Effector memory CD4-positive, alpha-beta T cell (primary cell): Measurements from ENCODE around the gene TAF10.

ENCODE experiments used
- DNase-seq, 3 donors: peaks; one replicate each; pipeline ENCODE4 v3.0.0-alpha.2; 2020
- H3K27ac ChIP-seq: 2 replicates; pipeline ENCODE4 v1.7.0; 2013; ENCODE audit warnings: mild to moderate bottlenecking, low read length, moderate library complexity; ENCODE audit not compliant: insufficient read depth, poor library complexity, severe bottlenecking
- H3K27me3 ChIP-seq: replicated peaks from 2 replicates; pipeline ENCODE4 v1.7.0; 2013; ENCODE audit warnings: mild to moderate bottlenecking, low read length; ENCODE audit not compliant: insufficient read depth, control insufficient read depth, poor library complexity, severe bottlenecking
- H3K36me3 ChIP-seq: 2 replicates; pipeline ENCODE4 v1.7.0; 2013; ENCODE audit warnings: mild to moderate bottlenecking, low read length, moderate library complexity; ENCODE audit not compliant: control insufficient read depth, insufficient read depth
- H3K4me1 ChIP-seq: 2 replicates; pipeline ENCODE4 v1.7.0; 2013; ENCODE audit warnings: low read length, mild to moderate bottlenecking; ENCODE audit not compliant: control insufficient read depth, insufficient read depth, poor library complexity, severe bottlenecking
- H3K4me3 ChIP-seq: 2 replicates; pipeline ENCODE4 v1.7.0; 2013; ENCODE audit warnings: low read length, low read depth, mild to moderate bottlenecking; ENCODE audit not compliant: insufficient read depth, poor library complexity, severe bottlenecking
- H3K9me3 ChIP-seq: 2 replicates; pipeline ENCODE4 v1.7.0; 2013; ENCODE audit warnings: mild to moderate bottlenecking, low read length, moderate library complexity; ENCODE audit not compliant: control insufficient read depth

Gene TAF10

DNA sequence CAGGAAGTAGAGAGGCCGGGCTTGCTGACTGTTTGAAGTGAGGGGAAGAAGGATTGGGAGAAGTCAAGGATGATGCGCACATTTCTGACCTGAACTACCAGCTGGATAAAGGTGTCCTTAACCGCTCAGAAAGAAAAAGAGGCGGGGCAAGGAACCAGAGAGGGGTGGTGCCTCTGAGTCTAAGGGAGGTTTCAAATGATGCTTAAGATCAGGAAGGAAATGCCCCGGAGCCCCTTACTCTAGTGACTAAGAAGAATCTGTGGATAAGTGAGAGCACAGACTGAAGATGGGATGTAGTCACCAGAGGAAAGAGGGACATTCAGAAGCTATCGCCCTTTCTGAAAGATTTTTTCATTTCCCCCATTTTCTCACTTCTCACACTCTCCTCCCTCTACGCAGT is 30.9 kb upstream of the TAF10 start:
- peaks cover 27% of the 10 kb centered on the region for H3K4me1 ChIP-seq
- H3K9me3 ChIP-seq, result no peaks in the 10 kb centered on the region
- DNase-seq, result no peak

DNA sequence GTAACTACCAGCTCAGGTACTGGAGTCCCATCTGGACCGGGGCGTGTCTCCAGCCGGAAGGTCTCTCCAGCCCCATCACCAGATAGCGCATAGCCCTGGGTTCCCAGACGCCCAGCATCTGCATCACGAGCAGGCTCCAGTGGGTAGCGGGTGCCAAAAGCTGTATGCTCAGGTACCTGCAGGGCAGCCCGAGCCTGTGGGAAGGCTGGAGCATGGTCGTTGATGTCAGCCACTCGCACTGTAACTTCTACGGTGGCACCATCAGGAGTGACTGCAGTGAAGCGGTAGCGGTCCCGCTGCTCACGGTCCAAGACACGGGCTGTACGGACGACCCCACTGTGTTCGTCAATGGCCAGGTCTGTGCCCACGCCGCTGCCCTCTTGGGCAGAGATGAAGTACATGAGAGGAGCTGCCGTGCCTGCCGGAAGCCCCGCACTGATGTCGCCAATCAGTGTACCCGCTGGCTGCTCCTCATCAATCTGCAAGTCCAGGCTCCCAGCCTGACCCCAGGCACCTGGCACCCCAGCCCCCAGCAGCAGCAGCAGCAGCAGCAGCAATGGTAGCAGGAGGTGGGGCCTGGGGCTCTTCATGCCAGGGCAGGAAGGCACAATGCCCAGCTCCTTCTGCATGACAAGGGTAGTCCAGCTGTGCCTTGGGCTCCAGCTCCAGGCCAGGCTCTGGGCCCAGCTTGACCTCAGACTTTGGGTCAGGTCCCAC is 29.1 kb upstream of the TAF10 start:
- H3K27ac ChIP-seq, result no peak overlapping the region
- no peaks in the 10 kb centered on the region for H3K9me3 ChIP-seq
- H3K27me3 ChIP-seq, result no peaks in the 10 kb centered on the region
- DNase-seq, result no peak
- peaks cover 10% of the 10 kb centered on the region for H3K36me3 ChIP-seq
- no peak overlapping the region for H3K4me3 ChIP-seq
- peaks cover 9% of the 10 kb centered on the region for H3K4me1 ChIP-seq

More for the DNA sequence above, 30.9 kb upstream of the TAF10 start:
- no peak overlapping the region for H3K4me3 ChIP-seq
- H3K36me3 ChIP-seq, result peaks cover 10% of the 10 kb centered on the region
- no peaks in the 10 kb centered on the region for H3K27me3 ChIP-seq
- no peak overlapping the region for H3K27ac ChIP-seq

DNA sequence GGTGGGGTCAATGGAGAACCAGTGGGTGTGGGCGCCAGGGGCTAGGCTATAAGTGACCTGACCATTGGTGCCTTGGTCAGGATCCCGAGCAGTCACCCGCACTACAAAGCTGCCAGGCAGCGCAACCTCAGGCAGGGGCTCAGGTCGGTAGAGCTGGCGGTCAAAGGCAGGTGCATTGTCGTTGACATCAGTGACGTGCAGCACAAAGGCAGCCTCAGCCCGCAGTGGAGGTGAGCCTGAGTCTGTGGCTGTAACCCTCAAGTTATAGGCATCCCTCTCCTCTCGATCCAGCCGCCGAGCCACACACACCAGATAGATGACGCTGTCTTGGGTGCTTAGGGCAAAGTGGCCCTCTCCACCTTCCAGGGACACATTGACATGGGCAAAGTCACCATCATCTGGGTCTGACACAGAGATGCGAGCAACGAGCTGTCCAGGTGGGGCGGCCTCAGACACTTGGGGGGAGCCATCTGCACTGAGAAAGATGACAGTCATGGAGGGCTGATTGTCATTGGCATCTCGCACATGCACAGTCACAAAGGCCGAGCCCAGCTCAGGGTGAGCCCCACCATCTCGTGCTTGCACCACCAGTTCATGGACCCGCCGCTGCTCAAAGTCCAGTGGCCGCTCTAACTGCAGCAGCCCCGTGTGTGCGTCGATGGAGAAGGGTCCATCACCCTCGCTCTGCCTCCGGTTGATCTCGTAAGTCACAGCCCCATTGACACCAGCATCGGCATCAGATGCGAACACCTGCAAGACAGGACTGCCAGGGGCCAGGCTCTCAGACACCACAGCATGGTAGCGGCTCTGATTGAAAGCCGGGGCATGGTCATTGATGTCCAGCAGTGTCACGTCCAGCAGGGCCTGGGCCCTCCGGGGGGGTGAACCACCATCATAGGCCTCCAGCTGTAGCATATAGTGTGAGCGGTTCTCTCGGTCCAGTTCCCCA is 28.3 kb upstream of the TAF10 start:
- no peaks in the 10 kb centered on the region for H3K9me3 ChIP-seq
- H3K27me3 ChIP-seq, result no peaks in the 10 kb centered on the region
- no peak overlapping the region for H3K4me3 ChIP-seq
- no peak for DNase-seq
- no peak overlapping the region for H3K27ac ChIP-seq
- H3K36me3 ChIP-seq, result peaks cover 10% of the 10 kb centered on the region
- H3K4me1 ChIP-seq, result peaks cover under 1% of the 10 kb centered on the region

DNA sequence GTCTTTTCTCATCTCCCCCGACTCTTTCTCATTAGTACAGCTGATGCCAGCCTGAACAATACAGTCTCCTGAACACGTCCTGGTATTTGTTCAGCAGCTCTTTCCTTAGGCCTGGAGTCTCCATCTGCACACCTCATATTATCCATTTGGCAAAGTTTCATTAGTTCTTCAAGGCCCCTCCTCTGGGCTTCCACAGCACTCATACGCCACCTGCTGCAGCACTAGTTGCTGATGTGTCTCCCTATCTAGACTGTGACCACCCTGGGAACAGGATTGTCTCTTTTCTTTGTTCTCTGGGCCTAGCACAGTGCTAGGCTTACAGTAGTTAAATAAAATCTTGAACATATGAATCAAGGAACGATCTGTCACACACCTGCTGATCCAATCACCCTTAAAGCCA is 26.4 kb upstream of the TAF10 start:
- H3K4me3 ChIP-seq, result no peak overlapping the region
- no peak for DNase-seq
- peaks cover 10% of the 10 kb centered on the region for H3K36me3 ChIP-seq
- no peaks in the 10 kb centered on the region for H3K4me1 ChIP-seq
- no peaks in the 10 kb centered on the region for H3K9me3 ChIP-seq
- no peaks in the 10 kb centered on the region for H3K27me3 ChIP-seq
- no peak overlapping the region for H3K27ac ChIP-seq

DNA sequence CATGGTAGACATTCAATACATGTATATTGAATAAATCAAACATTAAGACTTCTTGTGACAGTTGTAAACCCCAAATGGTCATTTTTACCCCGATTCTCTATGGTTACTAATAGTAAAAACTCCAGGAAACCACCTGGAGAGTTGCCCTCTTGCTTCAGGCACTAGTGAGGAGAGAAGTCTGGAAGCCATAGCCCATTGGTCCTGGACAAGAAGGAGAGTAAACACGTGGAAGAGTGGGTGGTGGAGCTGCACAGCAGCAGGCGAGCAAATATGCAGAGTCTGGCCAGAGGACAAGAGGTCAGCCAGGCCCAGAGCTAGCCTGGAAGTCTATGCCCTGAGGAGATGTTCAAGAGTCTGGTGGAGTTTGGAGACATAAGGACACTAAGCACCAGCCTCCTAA is 25.9 kb upstream of the TAF10 start:
- Histone ChIP-seq H3K9me3 (no peaks in the 10 kb centered on the region), H3K27ac (no peak overlapping the region), H3K4me3 (no peak overlapping the region), H3K36me3 (peaks cover 10% of the 10 kb centered on the region), H3K4me1 (no peaks in the 10 kb centered on the region), H3K27me3 (no peaks in the 10 kb centered on the region)
- no peak for DNase-seq

DNA sequence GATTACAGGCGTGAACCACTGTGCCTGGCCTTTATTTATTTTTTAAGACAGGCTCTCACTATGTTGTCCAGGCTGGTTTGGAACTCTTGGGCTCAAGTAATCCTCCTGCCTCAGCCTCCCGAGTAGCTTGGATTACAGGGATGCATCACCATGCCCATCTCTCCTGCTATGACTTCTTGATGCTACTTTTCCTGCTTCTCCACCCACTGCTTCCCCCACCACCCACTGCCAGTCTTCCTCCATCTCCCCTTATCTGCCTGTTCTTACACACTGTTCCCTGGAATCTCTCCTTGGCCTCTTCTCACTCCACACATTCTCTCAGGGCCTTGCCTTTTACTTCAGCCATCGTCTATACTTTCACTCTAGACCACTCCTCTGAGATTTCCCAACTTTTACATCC is 24.5 kb upstream of the TAF10 start:
- no peaks in the 10 kb centered on the region for H3K4me1 ChIP-seq
- no peak overlapping the region for H3K4me3 ChIP-seq
- H3K9me3 ChIP-seq, result no peaks in the 10 kb centered on the region
- no peaks in the 10 kb centered on the region for H3K27me3 ChIP-seq
- peaks cover 13% of the 10 kb centered on the region for H3K36me3 ChIP-seq
- H3K27ac ChIP-seq, result no peak overlapping the region
- DNase-seq, result no peak

DNA sequence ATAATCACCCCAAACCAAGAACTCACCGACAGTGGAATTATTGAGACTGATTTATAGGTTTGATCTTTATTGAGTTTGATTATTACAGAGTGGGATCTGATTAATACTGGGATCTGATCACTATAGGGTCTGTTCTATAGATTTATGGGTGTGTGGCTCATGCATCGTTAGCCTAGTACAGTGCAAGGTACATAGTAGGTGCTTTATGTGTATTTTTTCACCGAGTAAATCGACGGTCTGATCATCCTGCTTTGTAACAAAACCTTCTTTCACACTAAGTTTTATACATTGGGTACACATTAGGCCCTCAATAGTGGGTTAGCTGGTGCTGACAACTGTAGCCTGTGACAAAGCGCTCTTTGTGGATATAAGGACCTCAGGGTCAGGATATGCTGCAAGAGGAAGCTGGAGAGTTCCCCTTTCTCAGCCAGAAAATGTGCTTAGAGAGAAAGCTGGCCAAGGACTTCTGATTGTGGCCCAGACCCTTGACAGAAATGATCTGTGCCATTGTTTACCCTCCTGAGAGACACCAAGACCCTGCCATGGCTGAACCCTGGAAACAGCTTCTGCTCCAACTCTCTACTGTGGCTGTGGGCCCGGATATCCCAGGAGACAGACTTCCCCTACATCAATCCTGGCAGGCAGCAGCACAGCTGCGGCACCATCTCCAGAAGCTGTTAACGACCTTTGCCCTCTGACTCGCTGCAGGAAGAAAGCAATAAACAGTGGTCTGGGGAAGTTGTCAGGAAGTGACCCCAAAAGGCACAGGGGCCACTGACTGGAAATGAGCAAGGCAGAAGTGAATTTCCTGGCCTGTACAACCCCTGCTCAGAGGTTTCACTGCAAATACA is 23.3 kb upstream of the TAF10 start:
- Histone ChIP-seq H3K27ac (no peak overlapping the region), H3K27me3 (no peaks in the 10 kb centered on the region), H3K9me3 (no peaks in the 10 kb centered on the region), H3K4me1 (no peaks in the 10 kb centered on the region), H3K36me3 (peaks cover 12% of the 10 kb centered on the region), H3K4me3 (no peak overlapping the region)
- DNase-seq, result no peak

DNA sequence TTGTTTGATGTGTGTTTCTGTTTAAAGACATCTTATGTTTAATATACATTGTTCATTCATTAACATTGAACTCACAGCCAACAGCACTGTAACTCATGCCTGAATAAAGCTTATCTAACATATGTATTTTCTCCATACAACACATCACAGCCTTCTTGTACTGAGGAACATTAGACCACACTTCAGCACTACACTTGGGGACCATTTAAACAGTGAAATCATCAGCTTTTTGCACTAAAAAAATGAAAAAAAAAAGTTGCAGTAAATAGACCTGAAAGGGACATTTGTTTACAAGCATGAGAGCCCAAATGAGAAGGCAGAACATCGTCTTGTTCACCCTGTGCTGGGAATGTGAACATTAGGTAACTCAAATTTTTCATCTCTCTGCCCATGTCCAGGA is 22.5 kb upstream of the TAF10 start:
- DNase-seq, result no peak
- Histone ChIP-seq H3K27me3 (no peaks in the 10 kb centered on the region), H3K27ac (no peak overlapping the region), H3K4me3 (no peak overlapping the region), H3K36me3 (peaks cover 7% of the 10 kb centered on the region), H3K9me3 (no peaks in the 10 kb centered on the region), H3K4me1 (no peaks in the 10 kb centered on the region)

DNA sequence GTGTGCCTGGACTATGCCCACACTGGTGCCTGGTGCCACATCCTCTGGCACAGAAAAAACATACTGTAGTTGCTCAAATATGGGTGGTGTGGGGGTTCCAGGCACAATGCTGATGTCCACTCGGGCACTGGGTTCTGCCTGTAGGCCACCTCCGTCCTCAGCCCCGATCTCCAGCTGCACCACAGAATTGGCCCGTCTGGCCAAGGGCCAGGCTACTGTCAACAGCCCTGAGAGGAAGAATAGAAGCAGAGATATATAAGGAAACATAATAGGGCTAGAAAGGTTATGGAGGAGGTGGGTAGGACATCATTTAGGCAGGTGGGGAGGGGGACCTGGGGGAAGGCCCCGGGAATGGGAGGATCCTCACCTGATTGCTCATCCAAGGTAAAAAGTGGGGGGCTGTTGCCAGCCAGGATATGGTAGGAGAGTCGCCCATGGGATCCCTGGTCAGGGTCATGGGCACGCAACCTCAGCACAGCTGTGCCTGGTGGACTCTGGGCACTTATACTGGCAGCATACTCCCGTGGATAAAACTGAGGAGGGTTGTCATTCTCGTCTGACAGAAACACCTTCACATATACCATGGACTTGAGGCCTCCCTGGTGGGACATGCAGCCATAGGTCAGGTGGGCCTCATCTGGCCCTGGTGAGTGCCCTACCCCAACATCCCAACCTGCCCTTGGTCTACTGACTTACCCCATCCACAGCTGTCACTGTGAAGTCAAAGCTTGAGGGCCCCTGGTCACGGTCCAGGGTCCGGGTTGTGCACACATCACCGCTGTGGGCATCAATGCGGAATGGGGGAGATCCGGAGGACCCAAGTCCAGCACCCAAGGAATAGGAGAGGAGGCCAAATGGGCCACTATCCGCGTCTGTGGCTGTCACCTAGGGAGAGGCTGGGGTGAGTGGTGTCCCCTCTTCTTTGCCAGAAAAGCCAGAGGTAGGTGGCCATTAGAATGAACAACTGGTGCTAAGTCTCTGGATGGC is 21.7 kb upstream of the TAF10 start:
- Histone ChIP-seq H3K27ac (no peak overlapping the region), H3K4me3 (no peak overlapping the region), H3K9me3 (no peaks in the 10 kb centered on the region), H3K36me3 (peaks cover 3% of the 10 kb centered on the region), H3K27me3 (no peaks in the 10 kb centered on the region), H3K4me1 (no peaks in the 10 kb centered on the region)
- DNase-seq, result no peak
